ENCODE results near the gene KCNT2. TPM values are rescaled to one million over a fixed set of nuclear protein-coding genes. Genes with fewer than 3 reads are reported as not detected.

KCNT2 gene
- total RNA-seq, 2 donors from 2014 or later = 1.1 TPM; not detected in 1

GRCh38 chr1:196449460-196449859 lies 158.8 kb downstream of the KCNT2 start:
- ATAC-seq (no peak), DNase-seq (no peak)
- Mint-ChIP-seq H3K36me3 (ENCODE audit: low read depth) (no peaks in the 10 kb centered on the region), H3K4me3 (no peak overlapping the region), H3K27ac (no peak overlapping the region), H3K27me3 (no peaks in the 10 kb centered on the region), H3K4me1 (peaks cover 3% of the 10 kb centered on the region)
- H3K9me3 ChIP-seq (ENCODE audit: control insufficient read depth, low read length, poor library complexity, severe bottlenecking) = no peaks in the 10 kb centered on the region

GRCh38 chr1:196445775-196446174 lies 162.5 kb downstream of the KCNT2 start:
- H3K27ac Mint-ChIP-seq = no peak overlapping the region
- DNase-seq (no peak), ATAC-seq (no peak)
- no peaks in the 10 kb centered on the region for H3K27me3 Mint-ChIP-seq
- no peaks in the 10 kb centered on the region for H3K36me3 Mint-ChIP-seq (ENCODE audit: low read depth)
- no peak overlapping the region for H3K4me3 Mint-ChIP-seq
- H3K9me3 ChIP-seq (ENCODE audit: control insufficient read depth, low read length, poor library complexity, severe bottlenecking) = no peaks in the 10 kb centered on the region
- H3K4me1 Mint-ChIP-seq = peaks cover 3% of the 10 kb centered on the region

DNA sequence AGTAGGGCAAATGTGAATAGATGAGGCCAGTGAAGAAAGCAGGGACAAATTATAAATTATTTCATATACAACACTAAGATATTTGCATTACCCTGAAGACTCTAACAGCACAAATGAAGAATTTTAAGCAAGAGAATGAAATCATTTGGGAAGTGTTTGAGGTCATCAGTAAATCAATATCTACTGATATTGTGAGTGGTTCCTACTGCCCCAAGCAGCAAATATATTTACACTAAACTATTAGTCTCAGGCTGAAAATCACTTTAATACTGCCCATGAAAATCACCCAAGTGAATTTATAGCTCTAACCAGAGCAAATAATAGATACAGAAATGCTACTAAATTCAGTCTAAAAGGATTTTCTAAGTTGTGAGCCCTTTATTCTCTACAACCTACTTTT lies 163.6 kb downstream of the KCNT2 start:
- H3K9me3 ChIP-seq (ENCODE audit: control insufficient read depth, low read length, poor library complexity, severe bottlenecking) = no peaks in the 10 kb centered on the region
- Mint-ChIP-seq H3K36me3 (ENCODE audit: low read depth) (no peaks in the 10 kb centered on the region), H3K4me3 (no peak overlapping the region), H3K27me3 (no peaks in the 10 kb centered on the region), H3K4me1 (no peaks in the 10 kb centered on the region), H3K27ac (no peak overlapping the region)
- no peak for ATAC-seq
- DNase-seq = no peak

GRCh38 chr1:196442366-196442765 lies 165.9 kb downstream of the KCNT2 start:
- DNase-seq (no peak), ATAC-seq (no peak)
- no peaks in the 10 kb centered on the region for H3K4me1 Mint-ChIP-seq
- no peaks in the 10 kb centered on the region for H3K27me3 Mint-ChIP-seq
- H3K36me3 Mint-ChIP-seq (ENCODE audit: low read depth) = no peaks in the 10 kb centered on the region
- H3K27ac Mint-ChIP-seq = no peak overlapping the region
- no peaks in the 10 kb centered on the region for H3K9me3 ChIP-seq (ENCODE audit: control insufficient read depth, low read length, poor library complexity, severe bottlenecking)
- no peak overlapping the region for H3K4me3 Mint-ChIP-seq

GRCh38 chr1:196440711-196441110 lies 167.5 kb downstream of the KCNT2 start:
- Mint-ChIP-seq H3K27me3 (no peaks in the 10 kb centered on the region), H3K4me1 (no peaks in the 10 kb centered on the region), H3K36me3 (ENCODE audit: low read depth) (no peaks in the 10 kb centered on the region), H3K27ac (no peak overlapping the region), H3K4me3 (no peak overlapping the region)
- no peaks in the 10 kb centered on the region for H3K9me3 ChIP-seq (ENCODE audit: control insufficient read depth, low read length, poor library complexity, severe bottlenecking)
- DNase-seq (no peak), ATAC-seq (no peak)

- H3K9me3 ChIP-seq (ENCODE audit: control insufficient read depth, low read length, poor library complexity, severe bottlenecking) = no peaks in the 10 kb centered on the region
- H3K27ac Mint-ChIP-seq = no peak overlapping the region
Measured at GRCh38 chr1:196438329-196438728, 169.9 kb downstream of the KCNT2 start.

GRCh38 chr1:196437671-196438070 lies 170.6 kb downstream of the KCNT2 start:
- H3K4me3 Mint-ChIP-seq = no peak overlapping the region

More at GRCh38 chr1:196438329-196438728, 169.9 kb downstream of the KCNT2 start:
- no peaks in the 10 kb centered on the region for H3K36me3 Mint-ChIP-seq (ENCODE audit: low read depth)
- H3K27me3 Mint-ChIP-seq = no peaks in the 10 kb centered on the region
- no peaks in the 10 kb centered on the region for H3K4me1 Mint-ChIP-seq
- DNase-seq (no peak), ATAC-seq (no peak)
- no peak overlapping the region for H3K4me3 Mint-ChIP-seq

DNA sequence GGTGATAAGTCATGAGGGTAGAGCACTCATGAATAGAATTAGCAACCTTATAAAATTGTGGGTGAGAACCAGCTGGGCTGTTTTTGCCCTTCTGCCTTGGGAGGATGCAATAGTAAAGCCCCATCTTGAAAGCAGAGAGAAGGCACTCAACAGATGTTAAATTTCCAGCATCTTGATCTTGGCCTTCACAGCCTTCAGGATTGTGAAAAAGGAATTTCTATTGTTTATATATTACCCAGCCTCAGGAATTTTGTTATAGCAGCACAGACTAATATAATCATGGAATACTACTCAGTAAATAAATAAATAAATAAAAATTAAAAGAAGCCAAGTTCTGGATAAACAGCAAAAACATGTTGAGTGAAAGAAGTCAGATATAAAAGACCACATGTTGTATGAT lies 175.2 kb downstream of the KCNT2 start:
- no peak for DNase-seq
- H3K27me3 Mint-ChIP-seq = no peaks in the 10 kb centered on the region
- no peak overlapping the region for H3K27ac Mint-ChIP-seq

More at GRCh38 chr1:196437671-196438070, 170.6 kb downstream of the KCNT2 start:
- Mint-ChIP-seq H3K27me3 (no peaks in the 10 kb centered on the region), H3K27ac (no peak overlapping the region), H3K4me1 (no peaks in the 10 kb centered on the region), H3K36me3 (ENCODE audit: low read depth) (no peaks in the 10 kb centered on the region)
- no peak for ATAC-seq
- DNase-seq = no peak
- H3K9me3 ChIP-seq (ENCODE audit: control insufficient read depth, low read length, poor library complexity, severe bottlenecking) = no peaks in the 10 kb centered on the region

DNA sequence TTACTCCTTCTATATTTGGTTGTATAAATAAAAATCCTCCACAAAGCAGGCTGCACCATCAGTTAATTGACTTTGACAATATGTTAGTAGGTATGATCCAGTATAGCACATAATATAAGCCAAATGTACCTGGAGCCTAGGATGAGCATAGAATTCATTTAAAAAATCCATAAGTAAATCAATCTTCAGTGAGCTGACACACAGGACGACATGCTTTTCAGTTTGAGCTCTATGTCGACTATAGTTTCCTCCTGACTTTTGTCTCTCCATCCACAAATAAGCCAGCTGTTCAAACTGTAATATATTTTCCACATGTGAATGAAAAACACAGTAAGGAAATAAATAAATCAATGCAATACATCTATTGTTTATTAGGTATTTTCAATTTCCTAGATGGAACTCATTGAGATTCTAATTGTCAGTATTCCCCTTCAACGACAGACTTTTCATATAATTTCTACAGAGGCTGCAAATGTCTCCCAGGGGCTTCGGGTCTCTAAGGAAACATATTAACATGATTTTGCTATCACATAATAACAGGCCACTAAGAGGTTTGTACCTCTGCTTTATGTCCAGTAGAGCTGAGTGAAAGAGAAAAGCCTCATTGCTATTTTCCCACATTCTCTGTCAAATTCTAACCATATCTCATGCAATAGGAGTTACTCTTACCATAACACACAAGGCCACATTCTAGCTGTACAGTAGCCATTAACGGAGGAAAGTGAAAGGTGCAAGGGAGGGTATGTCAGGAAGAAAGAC lies 180.1 kb downstream of the KCNT2 start:
- ATAC-seq = no peak
- no peaks in the 10 kb centered on the region for H3K9me3 ChIP-seq (ENCODE audit: control insufficient read depth, low read length, poor library complexity, severe bottlenecking)
- Mint-ChIP-seq H3K27ac (peak overlapping the region; percentile 21), H3K4me1 (no peaks in the 10 kb centered on the region), H3K4me3 (no peak overlapping the region), H3K36me3 (ENCODE audit: low read depth) (no peaks in the 10 kb centered on the region), H3K27me3 (no peaks in the 10 kb centered on the region)
- no peak for DNase-seq

More for the DNA sequence above, 175.2 kb downstream of the KCNT2 start:
- Mint-ChIP-seq H3K36me3 (ENCODE audit: low read depth) (no peaks in the 10 kb centered on the region), H3K4me3 (no peak overlapping the region), H3K4me1 (no peaks in the 10 kb centered on the region)
- ATAC-seq = no peak
- no peaks in the 10 kb centered on the region for H3K9me3 ChIP-seq (ENCODE audit: control insufficient read depth, low read length, poor library complexity, severe bottlenecking)

GRCh38 chr1:196425513-196425912 lies 182.7 kb downstream of the KCNT2 start:
- H3K27ac Mint-ChIP-seq = no peak overlapping the region

GRCh38 chr1:196423612-196424011 lies 184.6 kb downstream of the KCNT2 start:
- Mint-ChIP-seq H3K27me3 (no peaks in the 10 kb centered on the region), H3K27ac (no peak overlapping the region), H3K4me1 (no peaks in the 10 kb centered on the region), H3K4me3 (no peak overlapping the region), H3K36me3 (ENCODE audit: low read depth) (no peaks in the 10 kb centered on the region)
- H3K9me3 ChIP-seq (ENCODE audit: control insufficient read depth, low read length, poor library complexity, severe bottlenecking) = no peaks in the 10 kb centered on the region
- no peak for DNase-seq
- no peak for ATAC-seq

More at GRCh38 chr1:196425513-196425912, 182.7 kb downstream of the KCNT2 start:
- ATAC-seq (no peak), DNase-seq (no peak)
- no peaks in the 10 kb centered on the region for H3K36me3 Mint-ChIP-seq (ENCODE audit: low read depth)
- H3K27me3 Mint-ChIP-seq = no peaks in the 10 kb centered on the region
- H3K9me3 ChIP-seq (ENCODE audit: control insufficient read depth, low read length, poor library complexity, severe bottlenecking) = no peaks in the 10 kb centered on the region
- H3K4me1 Mint-ChIP-seq = no peaks in the 10 kb centered on the region
- no peak overlapping the region for H3K4me3 Mint-ChIP-seq

- no peak overlapping the region for H3K4me3 Mint-ChIP-seq
- no peak overlapping the region for H3K27ac Mint-ChIP-seq
- H3K4me1 Mint-ChIP-seq = no peaks in the 10 kb centered on the region
- no peaks in the 10 kb centered on the region for H3K27me3 Mint-ChIP-seq
- H3K9me3 ChIP-seq (ENCODE audit: control insufficient read depth, low read length, poor library complexity, severe bottlenecking) = no peaks in the 10 kb centered on the region
- no peak for DNase-seq
- no peaks in the 10 kb centered on the region for H3K36me3 Mint-ChIP-seq (ENCODE audit: low read depth)
- no peak for ATAC-seq
Measured at GRCh38 chr1:196418772-196419171, 189.5 kb downstream of the KCNT2 start.

DNA sequence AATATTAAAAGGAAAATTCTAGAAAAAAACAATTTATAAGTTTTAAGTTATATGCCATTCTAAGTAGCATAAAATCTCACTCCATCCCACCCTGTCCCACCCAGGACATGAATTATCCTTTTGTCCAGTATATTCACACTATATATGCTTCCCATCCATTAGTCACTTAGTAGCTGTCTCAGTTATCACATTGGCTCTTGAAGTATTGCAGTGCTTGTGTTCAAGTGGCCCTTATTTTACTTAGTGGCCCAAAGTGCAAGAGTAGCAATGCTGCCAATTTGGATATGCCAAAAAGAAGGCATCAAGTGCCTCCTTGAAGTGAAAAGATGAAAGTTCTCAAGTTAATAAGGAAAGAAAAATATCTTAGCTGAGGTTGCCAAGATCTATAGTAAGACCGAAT lies 192.3 kb downstream of the KCNT2 start:
- ATAC-seq (no peak), DNase-seq (no peak)
- no peak overlapping the region for H3K4me3 Mint-ChIP-seq
- H3K36me3 Mint-ChIP-seq (ENCODE audit: low read depth) = no peaks in the 10 kb centered on the region
- H3K4me1 Mint-ChIP-seq = no peaks in the 10 kb centered on the region
- no peaks in the 10 kb centered on the region for H3K27me3 Mint-ChIP-seq
- no peak overlapping the region for H3K27ac Mint-ChIP-seq
- H3K9me3 ChIP-seq (ENCODE audit: control insufficient read depth, low read length, poor library complexity, severe bottlenecking) = no peaks in the 10 kb centered on the region

DNA sequence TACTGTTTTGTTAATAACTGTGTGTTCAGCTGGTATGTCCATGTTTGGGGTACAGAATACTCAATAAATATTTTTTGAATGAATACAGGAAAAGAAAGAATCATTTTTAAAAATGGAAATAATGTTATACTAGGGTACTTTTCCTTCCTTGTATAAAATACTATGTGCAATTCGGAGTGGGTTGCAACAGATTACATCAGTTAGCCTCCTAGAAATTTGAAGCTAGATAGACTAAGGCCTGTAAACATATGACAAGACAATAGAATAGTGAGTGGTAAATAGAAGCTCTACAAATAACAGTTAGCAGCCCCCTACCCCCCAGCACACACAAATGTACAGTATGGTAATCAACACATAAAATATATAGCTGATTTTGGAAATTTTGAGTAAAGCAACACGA lies 195.9 kb downstream of the KCNT2 start:
- H3K4me1 Mint-ChIP-seq = peaks cover 2% of the 10 kb centered on the region
- DNase-seq (no peak), ATAC-seq (no peak)
- no peaks in the 10 kb centered on the region for H3K36me3 Mint-ChIP-seq (ENCODE audit: low read depth)
- H3K27ac Mint-ChIP-seq = no peak overlapping the region
- H3K27me3 Mint-ChIP-seq = no peaks in the 10 kb centered on the region
- no peak overlapping the region for H3K4me3 Mint-ChIP-seq
- H3K9me3 ChIP-seq (ENCODE audit: control insufficient read depth, low read length, poor library complexity, severe bottlenecking) = no peaks in the 10 kb centered on the region
